HG02798 (cell line): ENCODE results near the gene FAM237B.
"Not testable (repeated sequence)": the region's sequence is repeated elsewhere in the genome, so short reads cannot be mapped to it uniquely, and the experiment has no call there.

Experiments used
- ATAC-seq: cut with Tn5 transposase; IDR thresholded peaks from one replicate; pipeline ENCODE4 v1.9.1; 2021; ENCODE audit warnings: mild to moderate bottlenecking; ENCODE audit not compliant: unreplicated experiment, poor library complexity

FAM237B gene

GRCh38 chr7:90320801-90321494 lies at the start of gene FAM237B:
Gene FAM237B, minus strand, starts transcription at chr7:90321304. Its CDS starts 1,556 bp downstream, at chr7:90319748.
- ATAC-seq: no peak

GRCh38 chr7:90351987-90352386 lies 30.9 kb upstream of the FAM237B start:
- no peak for ATAC-seq

- not testable (repeated sequence) for ATAC-seq
Observed at GRCh38 chr7:90350032-90350431, 28.9 kb upstream of the FAM237B start.

- no peak for ATAC-seq
Observed at GRCh38 chr7:90349305-90349704, 28.2 kb upstream of the FAM237B start.

GRCh38 chr7:90347759-90348158 lies 26.7 kb upstream of the FAM237B start:
- ATAC-seq: no peak

GRCh38 chr7:90346336-90347125 lies 25.4 kb upstream of the FAM237B start, which contains the start of gene GTPBP10:
Gene GTPBP10, plus strand, starts transcription at chr7:90346716. Its CDS starts 26 bp downstream, at chr7:90346742.
- peak; percentile 98 for ATAC-seq

GRCh38 chr7:90345595-90346335 lies 24.7 kb upstream of the FAM237B start:
- peak; percentile 11 for ATAC-seq

GRCh38 chr7:90345016-90345415 lies 23.9 kb upstream of the FAM237B start:
- ATAC-seq: no peak

- no peak for ATAC-seq
Observed at GRCh38 chr7:90337106-90337505, 16.0 kb upstream of the FAM237B start.

- ATAC-seq: not testable (repeated sequence)
Observed at GRCh38 chr7:90334926-90335325, 13.8 kb upstream of the FAM237B start.

GRCh38 chr7:90334193-90334843 lies 13.2 kb upstream of the FAM237B start:
- ATAC-seq: no peak

- ATAC-seq: no peak
Observed at GRCh38 chr7:90326500-90326899, 5.4 kb upstream of the FAM237B start.

- no peak for ATAC-seq
Observed at GRCh38 chr7:90322837-90323236, 1.7 kb upstream of the FAM237B start.

- ATAC-seq: no peak
Observed at GRCh38 chr7:90320418-90320800, 695 bp downstream of the FAM237B start.

- no peak for ATAC-seq
Observed at GRCh38 chr7:90320014-90320413, 1.1 kb downstream of the FAM237B start.

- no peak for ATAC-seq
Observed at GRCh38 chr7:90313907-90314306, 7.2 kb downstream of the FAM237B start.

- ATAC-seq: no peak
Observed at GRCh38 chr7:90312745-90313144, 8.4 kb downstream of the FAM237B start.

- ATAC-seq: no peak
Observed at GRCh38 chr7:90311175-90311574, 9.9 kb downstream of the FAM237B start.

- no peak for ATAC-seq
Observed at GRCh38 chr7:90309872-90310271, 11.2 kb downstream of the FAM237B start.

GRCh38 chr7:90303241-90303640 lies 17.9 kb downstream of the FAM237B start:
- no peak for ATAC-seq
